BE2C (cell line): Measurements from ENCODE around the gene LGALS8.
A peak's percentile ranks its signal among the peaks of the same experiment; 100 is the strongest.

ENCODE experiments used
- DNase-seq: peaks from one replicate; pipeline ENCODE4 v3.0.0-alpha.2; 2020
- H3K27me3 ChIP-seq: fragments of 250-450 bp; sonication (Bioruptor Pico); 2 replicates; pipeline ENCODE4 v1.5.1; 2020; ENCODE audit warnings: mild to moderate bottlenecking
- H3K36me3 ChIP-seq: fragments of 250-450 bp; sonication (Bioruptor Pico); 2 replicates; pipeline ENCODE4 v1.5.1; 2020; ENCODE audit warnings: mild to moderate bottlenecking
- H3K4me1 ChIP-seq: fragments of 250-450 bp; sonication (Bioruptor Pico); 2 replicates; pipeline ENCODE4 v1.5.1; 2020
- H3K4me3 ChIP-seq: 2 replicates; pipeline ENCODE4 v1.5.1; 2011; ENCODE audit warnings: low read depth, low read length
- H3K9me3 ChIP-seq: fragments of 250-450 bp; sonication (Bioruptor Pico); 2 replicates; pipeline ENCODE4 v1.5.1; 2020
- TF ChIP-seq, protein P1 (sequence below): IDR thresholded peaks from 2 replicates; pipeline ENCODE4 v1.5.1; 2012; ENCODE audit warnings: mild to moderate bottlenecking, low read depth, low read length

Gene LGALS8

DNA sequence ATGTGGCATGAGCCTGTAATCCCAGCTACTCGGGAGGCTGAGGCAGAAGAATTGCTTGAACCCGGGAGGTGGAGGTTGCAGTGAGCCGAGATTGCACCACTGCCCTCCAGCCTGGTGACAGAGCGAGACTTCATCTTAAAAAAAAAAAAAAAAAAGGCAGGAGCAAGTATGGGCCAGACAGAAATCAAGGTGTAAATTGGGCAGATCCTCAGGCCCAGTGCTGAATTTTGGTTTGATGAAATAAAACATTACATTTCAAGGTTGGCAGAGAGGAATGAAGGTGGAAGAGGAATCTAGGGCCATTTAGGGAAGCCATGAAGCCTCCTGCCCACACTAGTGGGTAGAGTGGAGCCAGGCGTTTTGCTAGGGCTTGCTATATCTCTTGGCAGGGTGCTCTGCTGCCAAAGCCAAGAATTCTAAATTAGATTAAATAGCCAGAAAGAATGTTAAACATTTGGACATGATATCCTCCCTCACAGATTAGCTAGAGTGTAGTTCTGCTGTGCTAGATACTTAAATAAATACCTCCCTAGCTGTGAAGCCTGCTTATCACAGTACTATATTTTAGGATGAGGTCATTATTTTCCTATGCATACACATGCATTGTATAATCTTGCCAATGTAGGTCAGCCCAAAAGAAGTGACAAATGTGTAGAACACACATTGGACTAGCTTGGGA is 16.6 kb upstream of the LGALS8 start:
- Histone ChIP-seq H3K36me3 (no peaks in the 10 kb centered on the region), H3K27me3 (peaks cover 10% of the 10 kb centered on the region), H3K4me3 (no peak overlapping the region), H3K9me3 (no peaks in the 10 kb centered on the region), H3K4me1 (no peaks in the 10 kb centered on the region)
- TF ChIP-seq, protein P1, sequence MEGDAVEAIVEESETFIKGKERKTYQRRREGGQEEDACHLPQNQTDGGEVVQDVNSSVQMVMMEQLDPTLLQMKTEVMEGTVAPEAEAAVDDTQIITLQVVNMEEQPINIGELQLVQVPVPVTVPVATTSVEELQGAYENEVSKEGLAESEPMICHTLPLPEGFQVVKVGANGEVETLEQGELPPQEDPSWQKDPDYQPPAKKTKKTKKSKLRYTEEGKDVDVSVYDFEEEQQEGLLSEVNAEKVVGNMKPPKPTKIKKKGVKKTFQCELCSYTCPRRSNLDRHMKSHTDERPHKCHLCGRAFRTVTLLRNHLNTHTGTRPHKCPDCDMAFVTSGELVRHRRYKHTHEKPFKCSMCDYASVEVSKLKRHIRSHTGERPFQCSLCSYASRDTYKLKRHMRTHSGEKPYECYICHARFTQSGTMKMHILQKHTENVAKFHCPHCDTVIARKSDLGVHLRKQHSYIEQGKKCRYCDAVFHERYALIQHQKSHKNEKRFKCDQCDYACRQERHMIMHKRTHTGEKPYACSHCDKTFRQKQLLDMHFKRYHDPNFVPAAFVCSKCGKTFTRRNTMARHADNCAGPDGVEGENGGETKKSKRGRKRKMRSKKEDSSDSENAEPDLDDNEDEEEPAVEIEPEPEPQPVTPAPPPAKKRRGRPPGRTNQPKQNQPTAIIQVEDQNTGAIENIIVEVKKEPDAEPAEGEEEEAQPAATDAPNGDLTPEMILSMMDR = no peak
- DNase-seq = no peak

DNA sequence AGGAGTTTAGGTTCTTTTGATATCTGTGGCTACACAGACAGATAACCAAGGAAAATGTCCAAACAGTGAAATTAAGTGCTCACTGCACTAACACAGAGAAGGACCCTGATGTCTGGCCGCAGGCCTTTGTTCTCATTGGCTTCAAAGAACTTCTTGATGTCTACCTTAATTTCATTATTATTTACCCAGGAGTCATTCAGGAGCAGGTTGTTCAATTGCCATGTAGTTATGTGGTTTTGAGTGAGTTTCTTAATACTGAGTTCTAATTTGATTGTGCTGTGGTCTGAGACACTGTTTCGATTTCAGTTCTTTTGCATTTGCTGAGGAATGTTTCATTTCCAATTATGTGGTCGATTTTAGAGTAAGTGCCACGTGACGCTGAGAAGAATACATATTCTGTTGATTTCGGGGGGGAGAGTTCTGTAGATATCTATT is 15.2 kb upstream of the LGALS8 start:
- H3K4me3 ChIP-seq = no peak overlapping the region
- TF ChIP-seq, protein P1 = no peak
- H3K9me3 ChIP-seq = no peaks in the 10 kb centered on the region
- no peaks in the 10 kb centered on the region for H3K36me3 ChIP-seq
- no peak for DNase-seq
- H3K4me1 ChIP-seq = no peaks in the 10 kb centered on the region
- H3K27me3 ChIP-seq = peaks cover 8% of the 10 kb centered on the region

GRCh38 chr1:236509203-236509602 is 14.6 kb upstream of the LGALS8 start:
- no peaks in the 10 kb centered on the region for H3K36me3 ChIP-seq
- no peak for DNase-seq
- TF ChIP-seq, protein P1 = no peak
- H3K9me3 ChIP-seq = no peaks in the 10 kb centered on the region
- peaks cover 8% of the 10 kb centered on the region for H3K27me3 ChIP-seq
- no peaks in the 10 kb centered on the region for H3K4me1 ChIP-seq
- no peak overlapping the region for H3K4me3 ChIP-seq

- TF ChIP-seq, protein P1 = 0 out of 2 replicates have a peak, but pooled peaks have one; percentile 4
- no peaks in the 10 kb centered on the region for H3K4me1 ChIP-seq
- peaks cover 8% of the 10 kb centered on the region for H3K27me3 ChIP-seq
- no peaks in the 10 kb centered on the region for H3K9me3 ChIP-seq
- DNase-seq = no peak
- no peaks in the 10 kb centered on the region for H3K36me3 ChIP-seq
- H3K4me3 ChIP-seq = no peak overlapping the region
These were observed 14.0 kb upstream of the LGALS8 start for GRCh38 chr1:236509647-236510401.

DNA sequence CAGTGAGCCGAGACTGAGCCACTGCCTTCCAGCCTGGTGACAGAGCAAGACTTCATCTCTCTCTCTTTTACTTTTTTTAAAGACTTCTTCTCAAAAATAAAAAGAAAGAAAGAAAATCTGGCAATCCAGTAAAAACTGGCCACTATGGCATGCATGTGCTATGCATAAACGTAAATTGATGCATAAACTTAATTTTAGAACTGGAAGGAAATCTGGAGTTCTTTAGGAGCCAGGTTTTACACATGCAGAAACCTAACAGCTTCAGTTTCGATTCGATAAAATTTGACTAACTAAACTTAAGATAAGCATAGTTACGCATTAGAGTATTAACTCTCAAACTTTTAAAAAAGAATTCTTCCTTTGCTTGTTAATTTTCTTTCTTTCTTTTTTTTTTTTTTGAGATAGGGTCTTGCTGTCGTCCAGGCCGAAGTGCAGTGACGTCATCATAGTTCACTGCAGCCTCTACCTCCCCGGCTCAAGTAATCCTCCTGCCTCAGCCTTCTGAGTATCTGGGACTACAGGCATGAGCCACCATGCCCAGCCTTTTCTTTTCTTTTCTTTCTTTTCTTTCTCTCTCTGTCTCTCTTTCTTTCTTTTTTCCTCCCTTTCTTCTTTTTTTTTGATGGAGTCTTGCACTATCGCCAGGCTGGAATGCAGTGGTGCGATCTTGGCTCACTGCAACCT is 11.9 kb upstream of the LGALS8 start:
- H3K4me1 ChIP-seq = no peaks in the 10 kb centered on the region
- no peaks in the 10 kb centered on the region for H3K9me3 ChIP-seq
- H3K27me3 ChIP-seq = peaks cover 8% of the 10 kb centered on the region
- H3K36me3 ChIP-seq = no peaks in the 10 kb centered on the region
- TF ChIP-seq, protein P1 = no peak
- no peak overlapping the region for H3K4me3 ChIP-seq
- DNase-seq = no peak
